GM21717 (cell line): ENCODE results near the gene SPATA17.

Source experiments
- ATAC-seq: cut with Tn5 transposase; IDR thresholded peaks from one replicate; pipeline ENCODE4 v1.9.1; 2021; ENCODE audit warnings: mild to moderate bottlenecking, moderate library complexity; ENCODE audit not compliant: unreplicated experiment

SPATA17 gene

DNA sequence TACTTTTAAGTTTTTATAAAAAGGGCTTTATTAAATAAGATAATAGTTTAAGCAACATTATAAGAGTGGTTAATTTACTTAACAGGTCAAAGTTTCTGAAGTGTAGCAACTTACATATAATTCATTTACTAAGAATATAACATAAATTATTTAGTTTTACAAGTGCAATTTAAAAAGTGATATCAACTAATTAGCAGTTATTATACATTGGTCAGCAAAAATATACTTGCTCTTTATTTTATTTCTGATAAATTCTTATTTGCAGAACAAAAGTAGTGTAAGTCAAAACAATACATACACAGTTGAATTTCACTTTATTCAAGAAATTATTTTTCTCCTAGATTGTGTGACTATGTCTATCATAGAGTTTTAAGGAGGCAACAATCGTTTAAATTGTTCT is 215.6 kb downstream of the SPATA17 start:
- no peak for ATAC-seq

DNA sequence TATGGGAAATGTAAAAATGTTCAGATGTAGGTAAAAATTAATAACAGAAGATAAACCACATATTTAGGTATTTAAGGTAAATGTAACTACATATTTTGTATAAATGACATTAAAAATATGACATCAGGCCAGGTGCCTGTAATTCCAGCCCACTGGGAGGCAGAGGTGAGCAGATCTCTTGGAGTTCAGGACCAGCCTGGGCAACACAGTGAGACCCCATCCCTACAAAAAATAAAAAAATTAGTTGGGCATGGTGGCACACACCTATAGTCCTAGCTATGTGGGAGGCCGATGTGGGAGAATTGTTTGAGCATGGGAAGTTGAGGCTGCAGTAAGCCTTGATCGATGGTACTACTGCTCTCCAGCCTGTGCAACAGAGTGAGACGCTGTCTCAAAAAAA is 216.5 kb downstream of the SPATA17 start:
- no peak for ATAC-seq

DNA sequence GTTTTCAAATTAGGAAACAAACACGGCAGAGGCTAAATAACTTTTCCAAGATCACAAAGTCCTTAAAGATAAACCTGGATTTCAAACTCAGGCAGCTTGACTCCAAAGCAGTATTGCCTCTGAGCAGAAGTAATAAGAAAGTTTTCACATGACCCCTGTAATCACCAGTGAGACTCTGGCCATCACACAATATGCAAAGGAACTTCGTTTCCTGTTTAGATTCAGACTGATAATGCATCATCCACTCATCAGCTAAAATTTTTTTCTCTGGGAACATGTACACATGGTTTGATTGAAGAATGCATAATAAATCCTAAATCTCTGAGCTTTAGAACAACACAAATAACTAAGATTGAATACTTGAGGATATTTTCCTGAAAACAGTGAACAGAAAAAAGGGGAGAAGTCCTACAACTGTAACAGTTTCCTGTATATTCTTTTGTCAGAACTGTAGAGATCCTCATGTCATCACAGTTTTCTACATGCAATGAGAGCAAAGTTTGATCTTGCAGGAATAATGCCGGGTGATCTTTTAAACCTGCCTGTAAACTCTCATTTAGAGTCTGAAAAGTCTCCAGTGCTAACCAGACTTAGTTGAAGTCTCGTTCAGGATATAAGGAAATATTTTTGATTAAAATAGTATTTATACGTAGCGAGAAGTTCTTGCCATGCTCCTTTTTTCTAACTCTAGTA is 225.3 kb downstream of the SPATA17 start:
- ATAC-seq = no peak

DNA sequence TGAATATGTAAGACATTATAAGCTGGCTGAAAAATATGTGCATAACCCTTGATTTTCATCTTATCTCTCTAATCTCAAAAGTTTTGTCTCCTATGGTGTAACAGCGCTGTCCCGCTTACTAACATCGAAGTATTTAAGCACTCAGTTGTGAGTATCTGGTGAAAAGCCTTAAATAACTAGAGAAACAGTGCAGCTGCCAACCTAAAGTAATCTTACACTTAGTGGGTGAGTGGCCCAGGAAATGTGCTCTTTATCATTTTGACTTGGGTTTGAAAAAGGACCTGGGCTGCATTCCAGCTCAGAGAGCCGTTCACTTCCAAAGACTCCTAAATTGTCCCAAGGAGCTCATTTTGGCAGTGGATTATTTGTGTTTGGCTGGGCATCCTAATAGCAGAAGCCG is 225.9 kb downstream of the SPATA17 start:
- ATAC-seq = no peak

DNA sequence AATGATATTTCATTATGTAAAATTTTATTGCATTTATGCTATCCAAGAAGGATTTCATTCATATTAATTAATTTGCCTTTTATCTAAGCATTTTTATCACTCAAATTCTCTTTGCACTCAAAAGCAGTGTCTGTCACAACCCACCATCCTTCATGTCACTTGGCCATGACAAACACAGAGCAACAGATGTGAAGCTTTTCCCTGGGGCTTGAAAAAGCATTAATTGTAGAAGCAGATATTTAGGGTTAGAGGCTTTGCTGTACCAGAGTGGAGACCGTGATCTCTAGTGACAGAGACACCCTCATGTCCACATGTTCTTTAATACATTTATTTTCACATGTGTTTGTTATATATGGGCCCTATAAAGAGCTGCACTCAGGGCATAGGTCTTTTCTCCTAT is 230.5 kb downstream of the SPATA17 start:
- no peak for ATAC-seq

DNA sequence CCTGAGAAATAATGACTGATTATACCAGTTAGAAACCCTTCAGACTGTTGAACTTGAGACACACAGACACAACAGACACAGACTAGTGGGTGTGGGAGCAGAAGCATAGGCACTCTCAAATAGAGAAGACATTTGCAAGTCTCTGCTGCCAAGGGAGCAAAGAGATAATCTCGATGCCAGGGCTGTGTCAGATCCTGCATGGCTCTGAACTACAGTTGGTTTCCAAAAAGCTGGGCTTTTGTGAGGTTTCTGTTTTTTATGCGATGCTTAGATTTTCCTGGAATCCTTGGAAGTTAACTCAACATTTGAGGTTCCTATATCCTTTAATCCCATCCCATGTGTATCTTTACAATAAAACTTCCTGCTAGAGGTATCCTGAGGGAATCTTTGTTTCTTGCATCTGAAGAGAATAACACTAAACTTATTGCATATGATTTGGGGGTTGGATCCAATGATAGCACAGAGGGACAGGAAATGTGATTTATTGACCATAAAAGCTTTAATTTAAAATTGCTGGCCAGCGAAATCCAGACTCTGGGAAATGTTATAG is 236.4 kb downstream of the SPATA17 start:
- ATAC-seq = no peak

DNA sequence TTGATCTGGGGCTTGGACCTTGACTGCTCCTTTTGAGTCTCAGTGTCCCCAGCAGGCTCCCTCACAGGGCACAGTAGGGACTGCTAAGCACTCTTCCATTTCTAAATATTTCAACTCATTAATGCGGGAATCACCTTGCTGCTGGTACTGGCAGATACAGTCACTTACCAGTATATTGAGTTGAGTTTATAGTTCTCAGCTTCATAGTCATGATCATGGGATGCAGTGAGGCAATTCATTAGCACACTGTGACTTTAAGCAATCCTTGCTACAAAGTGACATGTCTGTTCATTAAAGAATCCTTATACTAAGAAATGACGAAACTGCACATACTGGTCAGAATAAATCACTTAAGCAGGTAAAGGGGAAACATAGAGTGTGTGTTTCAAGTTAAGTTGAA is 240.8 kb downstream of the SPATA17 start:
- ATAC-seq = no peak

DNA sequence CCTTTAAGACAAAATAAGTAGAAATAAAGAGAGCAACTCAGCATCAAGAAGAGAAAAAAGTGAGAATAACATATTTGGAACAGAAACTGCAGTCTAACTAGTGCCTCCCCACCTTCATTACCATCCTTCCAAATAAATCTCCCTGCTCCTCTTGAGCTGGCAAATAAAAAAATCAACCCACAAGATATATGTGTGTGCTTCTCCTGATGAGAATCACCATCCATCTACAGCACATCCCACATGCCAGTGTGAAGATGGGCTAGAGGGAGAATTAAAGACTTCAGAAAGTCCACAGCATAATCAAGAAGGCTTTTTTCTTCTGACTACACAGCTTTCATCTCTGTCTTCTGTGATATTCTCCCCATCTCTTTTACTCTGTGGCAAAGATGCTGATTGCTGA is 244.1 kb downstream of the SPATA17 start:
- no peak for ATAC-seq

DNA sequence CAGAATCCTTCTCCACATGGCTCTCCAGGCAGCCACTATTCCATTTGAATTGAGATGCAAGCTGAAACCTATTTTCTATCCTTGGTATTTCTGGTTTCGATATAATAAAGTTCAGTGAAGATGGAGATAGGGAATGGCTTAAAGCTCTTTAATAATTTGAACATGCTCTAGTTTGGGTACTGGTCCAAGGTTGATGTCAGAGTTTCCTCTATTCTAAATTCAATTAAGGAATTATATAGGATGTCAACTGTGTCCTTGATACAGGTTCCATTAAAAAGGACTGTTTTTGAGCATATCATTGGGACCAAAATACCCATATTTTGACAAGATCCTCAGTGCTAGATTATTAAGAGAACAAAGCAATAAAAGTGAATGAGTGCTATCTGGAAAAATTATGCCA is 245.3 kb downstream of the SPATA17 start:
- no peak for ATAC-seq

DNA sequence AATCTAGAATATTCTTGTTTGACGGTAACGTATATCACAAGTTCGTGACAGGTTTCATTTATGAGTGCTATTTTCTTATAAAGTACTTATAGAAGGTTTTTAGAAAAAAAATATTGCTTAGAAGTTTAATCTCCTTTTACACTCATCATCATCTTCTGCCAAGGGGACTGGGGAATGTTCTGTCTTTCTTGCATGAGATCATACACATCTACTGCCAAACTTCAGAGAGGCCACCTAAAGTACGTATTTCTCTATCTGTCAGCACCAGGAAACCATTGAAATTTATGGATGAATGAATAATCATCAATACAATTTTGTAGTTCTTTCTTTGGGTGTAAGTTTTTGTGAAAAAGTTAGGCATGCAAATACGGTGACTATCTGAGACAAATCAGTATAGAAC is 245.8 kb downstream of the SPATA17 start:
- no peak for ATAC-seq

DNA sequence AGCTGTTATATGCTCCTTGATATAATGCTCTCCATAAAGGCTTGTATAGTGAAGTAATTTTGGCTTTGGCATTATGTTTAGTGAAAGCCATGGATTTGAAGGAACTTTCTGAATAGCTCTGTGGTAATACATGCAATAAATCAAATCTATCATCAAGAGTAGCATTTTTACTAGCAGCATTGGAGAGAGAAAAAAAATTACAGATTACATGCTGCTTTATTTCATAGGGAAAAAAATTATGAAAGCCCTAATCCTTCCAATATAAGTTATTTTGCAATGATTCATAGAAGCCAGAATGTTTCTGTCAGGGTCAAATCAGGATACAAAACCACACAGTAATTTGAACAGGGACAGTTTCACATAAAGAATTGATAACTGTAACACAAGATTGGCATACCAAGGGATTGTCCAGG is 250.0 kb downstream of the SPATA17 start:
- ATAC-seq = no peak

DNA sequence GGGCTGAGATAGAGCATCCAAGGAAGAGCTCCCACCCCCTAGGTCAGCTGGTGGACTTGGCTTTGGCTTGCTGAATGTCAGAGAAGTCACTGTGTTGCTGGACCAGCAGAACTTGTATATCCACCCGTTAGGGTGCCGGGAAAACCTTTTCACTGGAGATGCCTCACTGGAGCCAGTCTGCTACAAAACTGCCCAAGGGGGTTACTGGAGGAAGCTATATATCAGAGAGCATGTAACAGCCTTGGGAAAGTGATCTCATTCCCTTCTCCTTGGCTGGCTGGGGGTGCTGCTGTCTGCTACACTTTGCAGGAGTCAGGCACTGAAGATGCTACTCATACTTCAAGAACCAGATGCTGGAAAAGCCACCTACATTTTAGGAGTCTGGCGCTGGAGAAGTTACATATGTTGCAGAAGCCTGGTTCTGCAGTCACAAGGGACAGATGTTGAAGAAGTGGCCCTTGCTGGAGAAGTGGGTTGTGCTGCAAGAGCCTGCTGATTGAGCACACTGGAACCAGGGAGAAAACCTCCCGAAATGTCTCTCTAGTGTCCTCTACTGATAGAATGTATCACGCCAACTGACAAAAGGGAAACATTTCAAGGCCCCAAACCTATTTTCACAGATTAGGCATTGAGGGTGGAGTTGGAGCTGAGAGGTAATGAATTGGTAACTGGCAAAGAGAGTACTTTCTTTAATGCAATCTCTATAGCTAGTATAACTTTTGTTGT is 250.6 kb downstream of the SPATA17 start:
- no peak for ATAC-seq

DNA sequence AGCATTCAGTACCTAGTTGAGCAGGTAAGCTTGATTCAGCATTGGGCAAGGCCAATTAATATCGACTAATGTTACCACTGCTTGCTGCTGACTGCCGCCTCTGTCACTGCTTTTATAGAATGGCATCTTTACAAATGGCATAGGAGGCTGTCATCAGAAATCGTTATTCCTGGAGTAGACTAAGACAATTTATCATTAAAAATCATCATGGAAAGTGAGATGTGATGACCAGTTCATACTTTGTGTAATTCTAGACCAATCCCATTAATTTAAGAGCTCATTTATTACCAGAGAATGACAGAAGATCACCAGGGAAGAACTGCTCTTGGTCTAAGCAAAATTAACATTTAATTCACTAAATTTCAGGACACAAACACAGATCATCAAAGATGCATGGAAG is 254.0 kb downstream of the SPATA17 start:
- no peak for ATAC-seq

DNA sequence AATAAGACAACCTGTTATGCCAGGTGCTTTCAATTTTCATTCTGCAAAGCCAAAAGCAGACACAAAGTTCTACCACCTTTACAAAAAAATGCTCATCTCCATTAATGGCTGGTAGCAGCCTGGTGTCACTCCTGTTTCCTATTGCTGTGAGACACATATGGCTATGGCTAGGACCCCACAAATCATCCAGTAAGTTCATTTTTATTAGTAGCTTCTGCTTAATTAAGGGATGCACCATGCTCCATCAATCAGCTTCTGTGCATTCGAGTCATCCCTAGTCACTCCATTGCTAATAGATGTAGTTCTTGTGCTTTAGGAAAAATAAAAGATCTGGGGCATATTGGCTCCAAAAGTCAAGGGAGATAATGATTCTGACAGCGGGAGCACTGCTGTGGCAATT is 257.2 kb downstream of the SPATA17 start:
- no peak for ATAC-seq

DNA sequence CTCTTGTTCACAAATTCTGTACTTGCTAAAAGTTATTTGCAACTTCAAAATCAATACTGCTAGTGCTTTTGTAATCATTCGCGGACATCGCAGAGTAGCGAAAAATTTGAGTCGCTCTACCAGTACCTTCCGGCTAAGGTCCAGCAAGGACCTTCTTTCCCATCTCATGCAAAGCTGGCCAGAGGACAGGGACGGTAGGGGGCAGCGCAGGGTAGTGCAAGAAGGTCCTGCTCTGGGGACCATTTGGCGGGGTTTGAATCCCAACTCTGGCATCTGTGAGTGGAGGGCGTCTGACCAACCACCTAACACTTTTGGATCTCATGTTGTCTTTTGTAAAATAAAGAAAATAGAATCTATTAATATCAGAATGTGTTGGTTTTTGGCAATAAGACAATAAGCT is 258.3 kb downstream of the SPATA17 start:
- no peak for ATAC-seq

DNA sequence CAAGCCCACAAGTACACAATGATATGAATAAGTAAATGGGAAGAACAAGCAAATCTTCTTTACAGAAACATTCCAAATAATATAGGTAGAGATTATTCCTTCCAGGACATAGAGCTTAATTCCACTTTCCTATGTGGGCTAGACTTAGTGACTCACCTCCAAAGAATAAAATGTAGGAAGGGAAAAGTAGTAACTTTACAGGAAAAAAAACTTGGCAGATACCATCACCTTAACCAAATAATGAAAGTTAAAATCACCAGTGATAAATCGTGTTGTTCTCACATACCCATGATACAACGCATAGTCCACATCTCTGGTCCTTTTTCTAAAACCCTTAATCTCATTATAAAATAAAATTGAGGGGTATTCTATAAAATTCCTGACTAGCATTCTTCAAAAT is 260.8 kb downstream of the SPATA17 start:
- ATAC-seq = no peak

DNA sequence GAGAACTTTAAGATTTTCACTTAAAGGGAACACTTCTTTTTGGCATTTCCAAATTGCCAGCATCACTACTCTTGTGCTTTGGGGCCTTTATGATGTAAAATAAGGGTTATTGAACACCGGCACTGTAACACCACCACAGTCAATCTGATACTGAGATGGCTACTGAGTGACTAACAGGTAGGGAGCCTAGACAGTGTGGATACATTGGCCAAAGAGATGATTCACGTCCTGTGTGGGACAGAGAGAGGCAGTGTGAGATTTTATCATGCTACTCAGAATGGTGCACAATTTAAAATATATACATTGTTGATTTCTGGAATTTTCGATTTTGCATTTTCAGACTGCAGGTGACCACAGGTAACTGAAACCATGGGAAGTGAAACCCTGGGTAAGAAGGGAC is 261.6 kb downstream of the SPATA17 start:
- no peak for ATAC-seq

DNA sequence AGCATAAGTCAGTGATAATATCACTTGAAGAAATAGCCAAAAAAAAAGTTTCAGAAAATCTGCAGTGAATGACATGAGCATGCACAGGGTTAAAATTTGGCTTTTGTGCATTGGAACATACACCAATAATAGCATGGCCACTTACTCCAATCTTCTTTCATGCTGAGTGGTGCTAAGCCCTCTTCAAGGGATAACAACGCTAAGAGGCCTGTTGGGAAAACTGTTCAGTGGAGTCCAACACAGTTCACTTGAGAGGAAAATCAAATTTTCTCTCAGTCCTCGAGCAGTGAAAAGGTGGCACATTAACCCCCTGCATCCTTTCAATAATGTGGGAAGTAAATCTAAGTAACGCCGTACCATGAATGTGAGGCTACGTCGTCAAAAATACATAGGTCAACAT is 264.7 kb downstream of the SPATA17 start:
- no peak for ATAC-seq

DNA sequence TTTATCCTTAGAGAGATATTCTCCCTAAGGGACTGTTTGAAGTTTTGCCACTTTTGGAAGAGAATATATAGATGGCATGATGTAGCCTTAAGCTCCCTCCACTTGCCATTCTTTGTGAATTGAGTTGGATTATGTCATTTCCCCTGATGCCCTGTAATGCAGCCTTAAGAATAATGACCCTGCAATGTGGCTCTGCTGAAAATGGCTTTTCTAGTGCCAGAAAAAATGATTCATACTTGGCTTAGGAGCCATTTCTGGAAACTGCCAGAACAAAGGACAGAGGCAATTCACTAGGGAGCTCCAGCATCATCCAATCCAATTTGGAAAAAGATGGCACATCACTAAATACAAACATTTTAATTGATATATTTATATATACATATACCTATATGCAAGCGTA is 265.3 kb downstream of the SPATA17 start:
- ATAC-seq = no peak

DNA sequence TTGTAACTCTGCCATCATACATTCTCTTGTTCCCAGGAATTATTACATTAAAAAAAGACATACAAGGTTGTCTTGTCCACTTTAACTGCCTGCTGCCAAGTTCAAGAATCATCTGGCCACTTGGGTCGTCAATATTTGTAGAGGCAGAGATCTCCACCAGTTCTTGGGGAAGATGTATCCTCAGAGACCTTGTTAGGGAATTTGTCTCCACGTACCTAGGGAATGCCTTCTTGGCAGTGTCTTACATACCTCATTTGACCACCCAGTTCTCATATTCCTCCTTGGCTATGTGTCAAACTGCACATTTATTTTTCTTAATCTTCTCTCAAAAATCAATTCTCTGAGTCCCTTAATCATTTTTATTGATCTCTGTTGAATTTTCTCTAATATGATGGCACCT is 266.0 kb downstream of the SPATA17 start:
- ATAC-seq = no peak

DNA sequence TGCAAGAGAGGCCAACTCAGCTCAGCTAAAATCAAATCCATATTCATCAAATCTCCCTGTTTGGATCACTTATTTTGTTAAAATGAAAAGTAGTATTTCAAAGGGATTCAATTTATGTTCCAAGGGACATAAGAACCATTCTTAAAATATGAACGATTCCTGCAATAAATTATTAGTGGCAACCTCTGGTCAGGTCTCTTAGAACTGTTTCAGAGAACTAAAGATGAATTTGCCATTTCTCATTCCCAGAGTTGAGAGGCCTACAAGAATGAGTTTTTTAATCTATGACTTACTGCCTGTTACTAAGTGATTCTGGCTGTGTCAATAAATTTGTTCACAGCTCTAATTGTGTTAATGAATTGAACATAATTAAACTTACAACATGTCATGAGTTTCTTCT is 268.5 kb downstream of the SPATA17 start:
- no peak for ATAC-seq

DNA sequence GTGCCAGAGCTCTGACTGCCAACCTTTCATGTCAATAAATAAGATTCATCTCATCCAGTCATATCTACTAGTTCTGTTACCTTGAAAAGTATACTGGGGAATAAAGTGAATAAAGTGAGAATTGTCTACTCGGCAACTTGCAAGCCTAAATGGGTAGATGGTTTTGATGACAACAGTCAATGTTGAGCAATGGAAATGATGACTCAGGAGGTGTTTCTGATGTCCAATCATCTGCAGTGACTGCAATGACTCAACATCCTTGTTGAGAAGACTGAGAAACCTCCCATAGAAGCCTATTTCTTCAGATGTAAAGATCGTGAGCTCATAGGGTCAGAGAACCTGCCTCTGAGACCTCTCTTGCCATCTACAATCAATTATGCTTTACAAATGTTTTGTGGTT is 276.4 kb downstream of the SPATA17 start:
- no peak for ATAC-seq

DNA sequence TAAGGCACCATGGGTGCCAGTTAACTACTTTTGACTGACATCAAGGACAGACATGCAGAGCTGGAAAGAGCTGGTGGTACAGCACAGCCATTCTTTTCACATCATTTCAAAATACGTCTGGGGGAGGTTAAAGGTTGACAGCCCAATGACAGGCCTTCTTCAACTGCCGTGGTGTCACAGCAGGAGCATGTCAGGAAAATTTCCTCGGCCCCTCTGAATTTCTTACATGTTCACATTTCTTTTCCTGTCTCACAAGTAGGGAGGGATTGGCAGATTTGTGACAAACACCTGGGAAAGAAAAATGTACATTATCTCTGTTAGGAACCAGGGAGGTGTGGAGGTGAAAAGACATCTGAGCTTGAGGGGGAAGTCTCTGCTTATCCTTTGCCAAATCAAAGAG is 279.1 kb downstream of the SPATA17 start:
- no peak for ATAC-seq
